HG03095 (cell line): ENCODE results near the gene PTPN7.
"Not testable (repeated sequence)": the region's sequence is repeated elsewhere in the genome, so short reads cannot be mapped to it uniquely, and the experiment has no call there.

ENCODE experiments used
- ATAC-seq: cut with Tn5 transposase; IDR thresholded peaks from one replicate; pipeline ENCODE4 v1.9.1; 2021; ENCODE audit warnings: moderate library complexity; ENCODE audit not compliant: unreplicated experiment

The PTPN7 gene

GRCh38 chr1:202111589-202111988 is 48.8 kb downstream of the PTPN7 start:
- ATAC-seq = not testable (repeated sequence)

DNA sequence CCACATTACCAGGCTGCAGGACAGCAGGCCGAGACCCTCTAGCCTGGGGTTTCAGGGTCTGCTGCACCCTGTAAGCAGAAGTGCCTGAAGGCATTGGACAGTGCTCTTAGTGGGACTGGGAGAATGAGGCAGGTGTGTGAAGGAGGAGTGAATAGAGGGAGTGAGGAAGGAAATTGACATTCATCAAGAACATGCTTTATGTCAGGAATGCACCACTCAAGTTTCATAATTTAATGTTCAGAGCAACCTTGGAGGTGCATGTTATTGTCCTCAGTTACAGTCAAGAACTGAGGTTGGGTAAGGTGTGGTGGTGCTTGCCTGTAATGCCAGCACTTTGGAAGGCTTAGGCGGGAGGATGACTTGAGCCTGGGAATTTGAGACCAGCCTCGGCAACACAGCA is 49.4 kb downstream of the PTPN7 start:
- ATAC-seq = no peak

DNA sequence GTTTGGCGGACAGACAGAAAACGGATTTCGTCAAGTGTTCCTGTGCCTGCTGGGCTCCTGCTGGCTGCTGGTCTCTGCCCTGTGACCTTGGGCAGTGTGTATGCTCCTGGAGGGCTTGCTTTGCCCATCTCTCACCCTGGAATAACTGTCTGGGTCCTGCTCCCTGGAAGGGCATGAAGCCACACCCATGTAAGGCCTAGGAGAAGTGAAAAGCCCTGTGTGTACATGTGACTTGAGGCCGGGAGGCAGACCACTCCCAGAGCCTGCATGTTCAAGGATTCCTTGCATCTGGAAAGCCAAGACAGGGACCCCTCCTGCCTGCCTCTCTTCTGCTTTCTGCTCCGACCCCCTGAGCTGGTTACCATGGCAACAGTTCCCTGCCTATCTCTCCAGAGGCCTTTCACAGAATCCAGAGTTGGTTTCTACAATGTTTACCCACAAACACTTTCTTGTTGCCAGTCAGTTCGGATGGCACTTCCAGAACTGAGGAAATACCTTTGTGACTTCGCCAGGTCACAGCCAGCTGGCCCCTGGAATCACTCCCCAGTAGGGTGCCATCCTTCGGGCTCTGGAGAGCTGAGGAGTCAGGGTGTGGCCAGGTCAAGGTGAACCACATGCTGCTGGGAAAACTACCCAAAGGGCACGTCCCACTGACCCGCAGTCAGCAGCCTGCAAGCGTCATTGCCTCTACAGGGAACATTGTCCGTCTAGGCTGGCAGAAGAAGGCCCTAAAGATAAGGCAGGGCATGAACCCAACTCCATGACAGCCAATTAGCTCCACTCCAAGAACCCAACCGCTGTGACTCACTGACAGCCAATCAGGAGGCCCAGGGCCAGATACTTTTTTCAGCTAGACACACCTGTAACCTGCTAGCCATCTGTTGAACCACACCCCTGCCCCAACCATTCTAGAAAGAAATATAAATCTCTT is 52.3 kb downstream of the PTPN7 start:
- no peak for ATAC-seq

DNA sequence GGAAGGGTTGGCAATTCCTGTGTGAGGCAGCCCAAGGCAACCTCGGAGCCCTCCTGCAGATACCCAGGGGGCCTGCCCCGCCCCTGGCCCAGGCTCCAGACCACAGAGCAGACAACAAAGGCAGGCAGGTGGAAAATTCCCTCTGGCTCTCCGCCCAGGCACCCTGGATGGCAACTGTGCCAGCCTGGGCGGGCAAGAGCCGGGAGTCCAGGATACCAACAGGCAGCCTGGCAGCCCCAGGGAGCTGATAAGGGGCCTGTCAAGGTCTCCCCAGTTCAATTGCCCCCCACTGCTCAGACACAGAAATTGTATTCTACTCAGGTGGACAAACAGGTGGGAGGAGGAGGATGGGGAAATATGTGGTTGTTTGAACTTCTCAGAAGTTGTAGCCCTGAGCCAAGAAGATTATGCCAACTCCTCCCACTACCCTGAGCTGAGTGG is 53.1 kb downstream of the PTPN7 start:
- no peak for ATAC-seq

DNA sequence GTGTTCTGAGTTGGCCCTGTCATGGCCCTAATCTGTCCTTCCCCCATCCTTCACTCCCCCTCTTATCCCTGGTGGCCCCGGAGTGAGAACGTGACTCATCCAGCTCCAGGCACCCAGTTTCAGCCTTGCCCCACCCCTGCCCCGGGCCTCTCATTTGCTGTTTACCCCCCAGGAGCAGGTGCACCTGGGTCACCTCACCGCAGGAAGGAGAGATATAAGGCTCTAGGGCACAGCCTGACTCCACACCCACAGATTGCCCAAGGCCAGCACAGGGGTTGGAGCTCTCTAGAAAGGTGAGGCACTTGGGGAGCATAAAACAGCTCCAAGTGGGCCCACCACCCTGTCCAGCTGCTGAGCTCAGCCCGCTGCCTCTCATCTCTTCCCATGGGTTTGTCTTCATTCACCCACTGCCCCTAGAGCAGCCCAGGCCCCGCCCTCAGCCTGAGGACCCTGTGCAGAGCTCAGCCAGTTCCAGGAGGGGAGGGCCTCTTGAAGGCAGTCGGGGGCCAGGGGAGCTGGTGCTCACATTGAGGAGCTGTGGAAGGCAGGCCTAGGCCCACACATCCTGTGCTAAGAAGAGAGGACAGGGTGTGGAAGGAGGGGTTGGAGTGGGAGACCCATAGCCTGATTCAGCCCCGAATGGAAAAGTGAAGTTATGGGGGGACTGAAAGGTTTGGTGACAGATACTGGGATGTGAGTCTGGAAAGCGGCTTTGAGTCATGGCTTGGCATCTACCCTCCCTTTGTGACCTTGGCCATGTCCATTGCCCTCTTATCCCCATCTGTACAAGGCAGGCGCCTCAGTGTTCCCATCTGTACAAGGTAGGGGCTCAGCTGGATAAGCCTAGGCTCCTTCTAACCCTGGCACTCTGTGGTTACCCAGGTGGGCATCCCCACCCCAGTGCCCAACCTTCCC is 53.8 kb downstream of the PTPN7 start:
- no peak for ATAC-seq

GRCh38 chr1:202105571-202106339 is 54.6 kb downstream of the PTPN7 start:
- ATAC-seq = no peak

GRCh38 chr1:202104073-202104472 is 56.3 kb downstream of the PTPN7 start:
- ATAC-seq = no peak

DNA sequence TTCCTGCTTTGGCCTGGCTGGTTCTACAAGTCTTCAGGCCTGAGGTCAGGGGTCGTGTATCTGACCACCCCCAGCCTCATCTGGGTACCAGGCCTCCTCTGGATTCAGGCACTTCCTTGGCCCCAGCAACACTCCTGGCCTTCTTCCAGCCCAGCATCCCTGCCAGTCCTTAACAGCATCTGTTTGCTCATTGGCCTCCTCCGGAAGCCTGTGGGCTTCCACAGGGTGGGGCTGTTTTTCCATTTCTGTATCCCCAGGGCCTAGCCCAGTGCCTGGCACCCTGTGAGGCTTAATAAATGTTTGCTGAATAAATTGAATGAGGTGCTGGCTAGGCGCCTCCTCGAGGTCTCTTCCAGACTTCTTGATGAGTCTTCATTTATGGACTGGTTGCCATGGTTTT is 59.2 kb downstream of the PTPN7 start:
- ATAC-seq = no peak
